Bronchial smooth muscle cell (primary cell): ENCODE measurements around the gene SOCS4. TPM values are rescaled to one million over a fixed set of nuclear protein-coding genes. Genes with fewer than 3 reads are reported as not detected.

Source experiments
- total RNA-seq: library from RNA; depleted of rRNA; stranded (reverse); fragments of >200 nt; gene quantifications from 2 replicates; pipeline ENCODE4 v1.2.1, GENCODE V29; 2014

Gene SOCS4
- total RNA-seq = 10.9 and 12.2 TPM in 2 replicates

GRCh38 chr14:55026793-55027561, at the start of gene SOCS4, which contains the start of gene WDHD1:
TSS of gene SOCS4 (plus strand) at chr14:55027236. CDS start at chr14:55043042, 15,806 bp downstream.
TSS of gene WDHD1 (minus strand) at chr14:55027099. CDS start at chr14:55026787, 312 bp downstream.

GRCh38 chr14:55051423-55052268, 24.6 kb downstream of the SOCS4 start, which contains the start of gene MAPK1IP1L:
TSS of gene MAPK1IP1L (plus strand) at chr14:55051647. CDS start at chr14:55061684, 10,037 bp downstream.

Other genes with a start within 250 kb of the SOCS4 start
- gene GCH1, start 124.4 kb upstream of the SOCS4 start, total RNA-seq = 1.1 and 2.3 TPM in 2 replicates
- gene WDHD1, start 137 bp upstream of the SOCS4 start, total RNA-seq = 7.8 and 9.6 TPM in 2 replicates
- 4.7 and 8.5 TPM in 2 replicates for gene MAPK1IP1L, start 24.4 kb downstream of the SOCS4 start, total RNA-seq
- gene LGALS3, start 102.0 kb downstream of the SOCS4 start, total RNA-seq = 302 and 682 TPM in 2 replicates
- gene DLGAP5, start 164.3 kb downstream of the SOCS4 start, total RNA-seq = 1.3 and 5.4 TPM in 2 replicates
- 13.6 and 14.5 TPM in 2 replicates for gene FBXO34, start 244.2 kb downstream of the SOCS4 start, total RNA-seq